Hematopoietic multipotent progenitor cell treated with erythropoietin and hydrocortisone succinate and interleukin-3 and kit ligand, for 6 days (in vitro differentiated cells): Measurements from ENCODE around the gene KIAA1671.
A peak's percentile ranks its signal among the peaks of the same experiment; 100 is the strongest.

Source experiments
- DNase-seq: peaks from one replicate; pipeline ENCODE4 v3.0.0-alpha.2; 2015

Gene KIAA1671

GRCh38 chr22:25096638-25097405 lies 144.3 kb downstream of the KIAA1671 start:
- no peak for DNase-seq

- no peak for DNase-seq
These were observed 146.0 kb downstream of the KIAA1671 start for GRCh38 chr22:25098445-25099081.

GRCh38 chr22:25099202-25099601 lies 146.7 kb downstream of the KIAA1671 start:
- no peak for DNase-seq

- DNase-seq, result no peak
These were observed 147.9 kb downstream of the KIAA1671 start for GRCh38 chr22:25100402-25100801.

- DNase-seq, result peak; percentile 89
These were observed 148.4 kb downstream of the KIAA1671 start for GRCh38 chr22:25100948-25101347.

GRCh38 chr22:25101501-25101900 lies 149.0 kb downstream of the KIAA1671 start:
- no peak for DNase-seq

GRCh38 chr22:25101986-25102385 lies 149.5 kb downstream of the KIAA1671 start:
- no peak for DNase-seq

GRCh38 chr22:25102722-25103121 lies 150.2 kb downstream of the KIAA1671 start:
- DNase-seq, result no peak

GRCh38 chr22:25104367-25104766 lies 151.9 kb downstream of the KIAA1671 start:
- DNase-seq, result no peak

- DNase-seq, result no peak
These were observed 153.5 kb downstream of the KIAA1671 start for GRCh38 chr22:25105817-25106650.

GRCh38 chr22:25109878-25110595 lies 157.5 kb downstream of the KIAA1671 start:
- no peak for DNase-seq

- no peak for DNase-seq
These were observed 158.0 kb downstream of the KIAA1671 start for GRCh38 chr22:25110596-25110845.

- peak; percentile 92 for DNase-seq
These were observed 158.5 kb downstream of the KIAA1671 start for GRCh38 chr22:25110846-25111578.

GRCh38 chr22:25111579-25112517 lies 159.3 kb downstream of the KIAA1671 start:
- DNase-seq, result peak; percentile 38

- DNase-seq, result no peak
These were observed 160.2 kb downstream of the KIAA1671 start for GRCh38 chr22:25112538-25113253.

GRCh38 chr22:25113316-25113721 lies 160.8 kb downstream of the KIAA1671 start:
- DNase-seq, result no peak

- DNase-seq, result no peak
These were observed 162.2 kb downstream of the KIAA1671 start for GRCh38 chr22:25114369-25115362.

GRCh38 chr22:25119609-25120008 lies 167.1 kb downstream of the KIAA1671 start:
- no peak for DNase-seq

GRCh38 chr22:25120093-25120561 lies 167.6 kb downstream of the KIAA1671 start:
- DNase-seq, result no peak
